ENCODE data around the gene ANKRD53. TPM values are rescaled to one million over a fixed set of nuclear protein-coding genes. Genes with fewer than 3 reads are reported as not detected.

The ANKRD53 gene
- total RNA-seq, 1 donor from 2014 or later: 0.75 TPM

- TF ChIP-seq CTCF (conservative IDR thresholded peaks at IDR 0.05; ENCODE audit: low read depth, low read length): no peak
- DNase-seq (ENCODE audit: low read depth): no peak
- no peak overlapping the region for H3K4me3 ChIP-seq (ENCODE audit: low read depth, low read length)
Observed at GRCh38 chr2:70939839-70940580, 38.4 kb upstream of the ANKRD53 start.

DNA sequence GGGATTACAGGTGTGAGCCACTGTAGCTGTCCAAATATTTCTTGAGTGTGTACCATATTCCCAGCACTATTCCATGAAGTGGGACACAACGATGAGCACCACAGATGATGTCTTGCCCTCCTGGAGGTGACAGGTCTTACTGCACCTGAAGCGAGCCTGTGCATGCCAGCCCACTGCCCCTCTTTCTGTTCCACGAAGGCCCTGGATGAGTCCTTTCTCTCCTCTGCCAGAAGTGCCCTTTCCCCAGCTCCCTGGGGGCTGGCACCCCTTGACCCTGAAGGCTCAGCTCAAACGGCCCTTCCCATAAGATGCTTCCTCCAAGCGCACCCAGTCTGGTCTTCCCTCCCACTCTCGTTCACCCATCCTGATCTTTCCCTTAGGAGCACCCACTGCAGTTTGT, 37.2 kb upstream of the ANKRD53 start:
- no peak for TF ChIP-seq CTCF (conservative IDR thresholded peaks at IDR 0.05; ENCODE audit: low read depth, low read length)
- no peak overlapping the region for H3K4me3 ChIP-seq (ENCODE audit: low read depth, low read length)
- DNase-seq (ENCODE audit: low read depth): no peak

DNA sequence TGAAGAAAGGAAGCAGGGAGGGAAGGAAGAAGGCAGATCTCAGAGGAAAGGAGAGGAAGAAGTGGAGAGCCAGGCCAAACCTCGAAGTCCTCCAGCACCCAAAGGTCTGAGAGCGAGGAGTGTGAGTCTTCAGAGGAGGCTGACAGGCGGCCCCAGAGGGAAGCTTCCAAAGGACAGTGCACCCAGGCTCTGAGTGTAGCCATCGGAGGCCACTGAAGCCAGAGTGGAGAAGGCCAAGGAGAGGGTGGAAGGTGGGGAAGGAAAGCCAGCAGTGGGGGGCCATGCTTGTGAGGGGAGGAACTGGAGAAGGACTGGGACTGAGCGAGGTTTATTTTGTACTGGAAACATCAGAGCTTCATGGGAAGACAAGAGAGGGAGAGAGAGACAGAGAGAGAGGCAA, 36.7 kb upstream of the ANKRD53 start:
- no peak for DNase-seq (ENCODE audit: low read depth)
- no peak for TF ChIP-seq CTCF (conservative IDR thresholded peaks at IDR 0.05; ENCODE audit: low read depth, low read length)
- no peak overlapping the region for H3K4me3 ChIP-seq (ENCODE audit: low read depth, low read length)

DNA sequence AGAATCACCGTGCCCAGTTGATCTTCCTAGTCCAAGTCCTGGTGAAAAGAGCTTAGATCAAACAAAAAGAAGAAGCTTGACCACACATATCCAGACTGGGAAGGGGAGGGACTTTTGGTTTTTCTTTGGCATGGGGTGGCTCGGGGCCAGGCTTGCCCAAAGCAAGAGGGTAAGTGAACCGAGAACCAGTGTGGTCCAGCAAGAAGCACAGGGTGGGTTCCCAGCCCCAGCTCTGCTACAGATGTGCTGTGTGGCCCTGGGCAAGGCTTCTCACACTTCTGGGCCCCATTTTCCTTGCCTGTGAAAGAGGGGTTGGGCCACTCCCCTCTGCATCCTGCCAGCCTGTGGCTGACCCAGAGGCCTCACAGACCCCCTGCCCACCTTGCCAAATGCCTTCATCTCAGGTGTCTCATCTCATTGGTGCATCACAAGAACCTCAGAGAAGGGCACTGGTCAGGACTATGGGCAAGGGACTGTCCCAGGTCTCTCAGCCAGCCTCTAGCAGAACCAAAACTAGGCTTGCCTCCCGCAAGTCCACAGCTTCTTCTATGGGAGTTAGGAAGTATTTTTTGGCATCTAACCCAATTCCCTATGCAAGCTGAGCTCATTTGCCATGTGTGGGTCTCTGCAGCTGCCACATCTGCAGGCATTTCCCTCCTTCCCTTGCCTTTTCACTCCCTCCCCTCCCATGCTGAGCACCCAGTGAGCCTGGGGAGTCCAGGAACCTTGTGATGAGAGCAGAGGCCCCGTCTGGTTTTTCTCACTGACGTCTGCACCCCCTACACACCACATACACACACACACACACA, 35.8 kb upstream of the ANKRD53 start:
- TF ChIP-seq CTCF (conservative IDR thresholded peaks at IDR 0.05; ENCODE audit: low read depth, low read length): no peak
- no peak for DNase-seq (ENCODE audit: low read depth)
- no peak overlapping the region for H3K4me3 ChIP-seq (ENCODE audit: low read depth, low read length)

DNA sequence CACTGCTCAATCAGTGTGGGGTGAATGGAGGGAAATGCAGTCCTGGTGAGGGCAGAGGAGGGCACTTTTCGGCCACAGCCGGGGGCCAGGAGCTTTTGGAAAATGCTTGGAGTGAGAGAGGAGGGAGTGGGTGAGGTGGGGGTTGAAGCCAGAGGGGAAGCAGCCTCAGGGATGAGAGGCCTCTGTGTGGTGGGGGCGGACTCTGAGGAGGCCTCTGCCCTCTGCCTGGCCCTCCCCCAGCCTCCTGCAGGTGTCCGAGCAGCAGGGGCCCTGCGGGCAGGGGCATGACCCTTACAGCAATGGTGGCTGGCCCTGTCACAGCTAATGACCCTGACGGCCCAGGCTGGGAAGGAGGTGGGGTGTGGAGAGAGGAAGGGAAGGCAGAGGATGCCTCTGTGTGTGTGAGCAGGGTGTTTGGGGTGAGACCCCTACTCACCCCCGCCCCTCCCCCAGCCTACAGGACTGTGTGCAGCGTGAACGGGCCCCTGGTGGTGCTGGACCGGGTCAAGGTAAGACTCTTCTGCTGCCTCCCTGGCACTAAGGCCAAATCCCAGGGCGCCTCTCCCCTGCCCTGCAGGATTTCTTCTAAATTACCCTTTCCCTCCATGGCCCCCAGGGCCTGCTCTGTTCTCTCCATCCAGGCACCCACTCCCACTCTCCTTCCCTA, 35.1 kb upstream of the ANKRD53 start:
- no peak overlapping the region for H3K4me3 ChIP-seq (ENCODE audit: low read depth, low read length)
- TF ChIP-seq CTCF (conservative IDR thresholded peaks at IDR 0.05; ENCODE audit: low read depth, low read length): no peak
- no peak for DNase-seq (ENCODE audit: low read depth)

- no peak overlapping the region for H3K4me3 ChIP-seq (ENCODE audit: low read depth, low read length)
- no peak for DNase-seq (ENCODE audit: low read depth)
- TF ChIP-seq CTCF (conservative IDR thresholded peaks at IDR 0.05; ENCODE audit: low read depth, low read length): no peak
Observed at GRCh38 chr2:70944111-70944690, 34.2 kb upstream of the ANKRD53 start.
